Large intestine (tissue), 3 donors: ENCODE data around the gene ZNRF3. TPM values are rescaled to one million over a fixed set of nuclear protein-coding genes. Genes with fewer than 3 reads are reported as not detected.
A peak's percentile ranks its signal among the peaks of the same experiment; 100 is the strongest.
"Not testable (repeated sequence)": the region's sequence is repeated elsewhere in the genome, so short reads cannot be mapped to it uniquely, and the experiment has no call there.

Experiments
- DNase-seq, 2 donors: peaks; one replicate each; pipeline versions ENCODE4 v3.0.0 to v3.0.0-alpha.2; 2013
- H3K27ac ChIP-seq: one replicate; pipeline ENCODE4 v1.5.1; 2013; ENCODE audit warnings: low read length
- H3K27me3 ChIP-seq: 2 replicates; pipeline ENCODE4 v1.6.1; 2013; ENCODE audit warnings: low read length; ENCODE audit not compliant: control insufficient read depth, insufficient read depth
- H3K36me3 ChIP-seq: 2 replicates; pipeline ENCODE4 v1.6.1; 2013; ENCODE audit warnings: low read length; ENCODE audit not compliant: control insufficient read depth, insufficient read depth
- H3K4me1 ChIP-seq: one replicate; pipeline ENCODE4 v1.6.1; 2013; ENCODE audit warnings: low read length; ENCODE audit not compliant: control insufficient read depth, insufficient read depth
- H3K4me3 ChIP-seq: one replicate; pipeline ENCODE4 v1.5.1; 2013; ENCODE audit warnings: low read length
- H3K9me3 ChIP-seq: one replicate; pipeline ENCODE4 v1.6.1; 2013; ENCODE audit warnings: mild to moderate bottlenecking, low read depth, low read length, moderate library complexity; ENCODE audit not compliant: control insufficient read depth
- WGBS: methylation state at CpG from one replicate; pipeline ENCODE4 v1.1.5; 2013; ENCODE audit warnings: low lambda C conversion rate; ENCODE audit not compliant: insufficient coverage; 5-methylcytosine and 5-hydroxymethylcytosine counted together
- polyA plus RNA-seq: library from polyadenylated mRNA; unstranded; fragments of 120-200 nt; gene quantifications from one replicate; pipeline ENCODE4 v1.2.1, GENCODE V29; 2013

ZNRF3 gene
- polyA plus RNA-seq, 1 donor, result 8.2 TPM

DNA sequence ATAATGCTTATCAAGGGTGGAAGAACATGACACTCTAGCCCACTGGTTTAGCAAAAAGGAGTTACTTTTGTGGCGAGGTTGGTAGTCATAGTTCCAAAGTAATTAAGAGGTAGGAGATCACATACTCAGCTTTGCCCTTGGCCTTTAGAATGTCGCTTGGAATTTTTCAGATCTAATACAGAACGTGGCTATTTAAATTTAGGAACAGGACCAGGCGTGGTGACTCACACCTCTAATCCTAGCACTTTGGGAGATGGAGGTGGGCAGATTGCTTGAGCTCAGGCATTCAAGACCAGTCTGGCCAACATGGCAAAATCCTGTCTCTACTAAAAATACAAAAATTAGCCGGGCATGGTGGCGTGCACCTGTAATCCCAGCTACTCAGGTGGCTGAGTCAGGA, 26.1 kb upstream of the ZNRF3 start:
- H3K36me3 ChIP-seq, result no peaks in the 10 kb centered on the region
- no CpG with 5 or more reads among the region's 6 CpGs for WGBS
- DNase-seq, result no peak

DNA sequence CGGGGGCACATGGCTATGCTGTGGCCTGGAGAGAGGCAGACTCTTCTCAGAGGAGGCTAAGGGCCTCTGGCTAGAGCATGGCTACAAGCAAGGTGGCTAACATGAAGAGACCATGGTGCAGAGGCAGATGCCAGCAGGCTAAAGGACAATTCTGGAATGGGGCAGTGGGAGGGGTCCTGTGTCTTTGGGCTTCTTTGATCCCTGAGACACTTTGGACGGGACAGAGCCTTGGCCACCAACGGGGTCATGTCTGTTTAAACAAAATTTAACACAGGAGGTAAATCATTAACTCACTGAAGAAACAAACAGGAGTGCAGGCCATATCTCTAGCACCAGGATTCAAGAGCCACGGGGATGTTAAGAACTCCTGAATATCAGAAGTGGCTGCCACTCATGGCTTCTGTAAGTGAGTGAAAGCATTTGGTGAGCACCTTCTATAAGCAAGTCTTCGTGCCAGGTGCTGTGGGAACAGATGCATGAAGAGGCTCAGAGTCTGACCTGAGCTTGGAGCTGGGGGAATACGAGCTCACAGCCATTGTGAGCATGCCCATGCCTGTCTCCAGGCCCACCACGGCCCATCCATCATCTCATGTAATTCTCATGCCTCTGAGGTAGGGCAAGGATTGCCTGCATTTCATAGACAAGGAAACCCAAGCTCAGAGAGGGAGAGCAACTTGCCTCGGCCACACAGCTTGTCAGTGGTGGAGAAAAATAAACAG, 18.3 kb upstream of the ZNRF3 start:
- peak in 1 of 2 donors; percentile 36 for DNase-seq
- H3K36me3 ChIP-seq, result no peaks in the 10 kb centered on the region

More for the DNA sequence above, 26.1 kb upstream of the ZNRF3 start:
- Histone ChIP-seq H3K4me3 (no peak overlapping the region), H3K27me3 (no peaks in the 10 kb centered on the region), H3K27ac (no peak overlapping the region), H3K9me3 (no peaks in the 10 kb centered on the region), H3K4me1 (no peaks in the 10 kb centered on the region)

DNA sequence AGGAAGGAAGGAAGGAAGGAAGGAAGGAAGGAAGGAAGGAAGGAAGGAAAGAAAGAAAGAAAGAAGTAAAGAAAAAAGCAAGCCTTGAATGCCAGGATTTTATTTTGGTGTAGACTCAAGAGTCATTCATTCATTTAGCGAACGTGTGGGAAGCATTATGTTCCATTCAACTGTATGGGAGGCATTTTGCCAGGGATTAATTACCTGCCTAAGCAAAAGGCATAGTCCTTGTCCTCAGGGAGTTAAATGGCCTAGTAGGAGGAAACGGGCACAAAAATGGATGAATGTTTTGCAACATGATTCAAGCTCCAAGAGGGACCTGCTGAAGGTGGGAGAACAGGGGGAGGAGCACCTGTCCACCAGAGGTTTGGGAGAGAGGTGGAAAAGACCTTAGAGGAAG, 16.2 kb upstream of the ZNRF3 start:
- Histone ChIP-seq H3K9me3 (no peaks in the 10 kb centered on the region), H3K4me3 (no peak overlapping the region), H3K36me3 (no peaks in the 10 kb centered on the region), H3K4me1 (peaks cover 10% of the 10 kb centered on the region), H3K27ac (no peak overlapping the region), H3K27me3 (no peaks in the 10 kb centered on the region)
- 80% methylated on average over 1 of the region's 3 CpGs for WGBS
- DNase-seq, result no peak

More for the DNA sequence above, 18.3 kb upstream of the ZNRF3 start:
- 20% methylated on average over 1 of the region's 8 CpGs for WGBS
- Histone ChIP-seq H3K4me1 (peaks cover 10% of the 10 kb centered on the region), H3K27ac (no peak overlapping the region), H3K27me3 (no peaks in the 10 kb centered on the region), H3K9me3 (no peaks in the 10 kb centered on the region), H3K4me3 (no peak overlapping the region)

DNA sequence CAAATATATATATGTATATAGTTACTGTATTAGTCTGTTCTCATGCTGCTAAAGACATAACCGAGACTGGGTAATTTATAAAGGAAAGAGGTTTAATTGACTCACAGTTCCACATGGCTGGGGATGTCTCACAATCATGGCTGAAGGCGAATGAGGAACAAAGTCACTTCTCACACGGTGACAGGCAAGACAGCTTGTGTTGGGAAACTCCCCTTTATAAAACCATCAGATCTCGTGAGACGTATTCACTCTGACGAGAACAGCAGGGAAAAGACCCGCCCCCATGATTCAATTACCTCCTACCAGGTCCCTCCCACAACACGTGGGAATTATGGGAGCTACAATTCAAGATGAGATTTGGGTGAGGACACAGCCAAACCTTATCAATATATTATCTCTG, 15.0 kb upstream of the ZNRF3 start:
- DNase-seq, H3K4me3 ChIP-seq, H3K9me3 ChIP-seq, H3K27me3 ChIP-seq, H3K36me3 ChIP-seq, H3K4me1 ChIP-seq, H3K27ac ChIP-seq: not testable (repeated sequence)
- WGBS, result no CpG with 5 or more reads among the region's 8 CpGs

DNA sequence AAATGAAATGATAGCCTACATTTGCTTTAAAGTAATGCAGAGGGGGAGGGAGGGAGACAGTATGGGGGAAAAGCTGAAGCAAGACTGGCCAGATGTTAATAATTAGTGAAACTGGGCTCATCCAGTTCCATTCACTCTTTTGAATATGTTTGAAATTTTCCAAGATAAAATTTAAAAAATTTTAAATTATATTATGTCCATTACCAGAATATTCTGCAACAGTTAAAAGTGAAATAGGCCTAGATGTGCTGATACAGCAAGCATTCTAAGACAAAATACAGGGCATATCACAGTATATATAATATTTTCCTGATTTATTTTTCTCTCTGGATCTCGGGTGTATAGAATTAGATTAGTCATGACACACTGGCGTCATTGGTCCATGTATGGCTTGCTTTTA, 13.6 kb upstream of the ZNRF3 start:
- WGBS, result 100% methylated on average over 1 of the region's 2 CpGs
- H3K4me3 ChIP-seq, result no peak overlapping the region

DNA sequence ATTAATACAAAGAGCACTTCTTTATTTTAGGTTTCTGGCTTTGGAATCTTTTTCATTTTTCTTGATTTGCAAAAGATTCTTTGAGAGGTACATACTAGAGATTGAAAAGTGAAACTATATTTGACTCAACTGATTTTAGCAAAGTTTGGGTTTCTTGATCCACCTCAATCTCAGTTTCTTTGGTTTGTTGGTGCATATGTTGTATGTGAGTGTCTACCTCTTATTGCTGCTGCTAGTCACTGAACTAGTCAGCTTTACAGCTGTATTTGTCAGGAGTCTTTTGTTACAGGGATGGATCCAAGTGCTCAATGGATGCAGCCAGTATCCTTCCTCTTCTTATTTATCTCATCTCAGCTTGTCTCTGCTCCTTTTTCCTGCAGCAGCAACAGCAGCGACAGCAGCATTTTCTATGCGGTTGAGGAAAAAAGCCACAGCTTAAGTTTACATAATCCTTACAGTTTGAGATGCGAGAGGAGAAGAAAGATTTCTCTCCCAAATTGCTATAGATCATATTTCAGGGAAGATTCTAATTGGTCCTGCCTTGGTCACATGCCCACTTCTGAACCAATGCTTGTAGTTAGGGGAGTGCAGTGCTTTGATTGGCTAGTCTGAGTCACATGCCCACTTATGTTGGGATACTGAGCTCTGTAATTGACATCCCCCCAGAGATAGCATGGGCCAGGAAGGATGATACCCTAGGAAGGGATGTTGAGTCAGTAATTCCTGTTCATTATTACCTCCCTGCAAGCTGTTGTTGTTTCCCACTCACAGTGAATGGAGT, 10.0 kb upstream of the ZNRF3 start:
- H3K36me3 ChIP-seq, result no peaks in the 10 kb centered on the region
- no peaks in the 10 kb centered on the region for H3K27me3 ChIP-seq
- H3K9me3 ChIP-seq, result no peaks in the 10 kb centered on the region
- no peak overlapping the region for H3K27ac ChIP-seq
- H3K4me1 ChIP-seq, result no peaks in the 10 kb centered on the region
- WGBS, result no CpG with 5 or more reads among the region's 3 CpGs
- no peak overlapping the region for H3K4me3 ChIP-seq
- no peak for DNase-seq

More for the DNA sequence above, 13.6 kb upstream of the ZNRF3 start:
- Histone ChIP-seq H3K4me1 (peaks cover 8% of the 10 kb centered on the region), H3K27ac (no peak overlapping the region), H3K36me3 (no peaks in the 10 kb centered on the region), H3K27me3 (no peaks in the 10 kb centered on the region), H3K9me3 (no peaks in the 10 kb centered on the region)
- no peak for DNase-seq

DNA sequence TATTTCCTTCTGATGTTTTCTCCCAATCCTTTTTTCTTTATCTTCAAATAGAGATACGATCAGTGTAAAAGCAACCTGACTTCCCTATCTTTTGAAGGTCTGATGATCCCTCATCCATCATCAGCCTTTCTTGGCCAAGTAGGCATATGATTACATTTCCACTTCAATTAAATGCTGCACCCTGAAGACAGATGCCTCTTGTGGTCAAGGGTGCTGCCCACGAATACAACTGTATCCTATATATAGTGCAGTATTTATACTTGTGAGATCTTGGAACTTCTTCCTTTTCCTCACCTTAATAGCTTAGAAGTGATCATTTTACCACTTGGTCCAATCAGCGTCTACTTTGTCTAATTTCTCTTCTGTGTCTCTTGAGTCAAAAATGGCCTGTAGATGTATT, 9.3 kb upstream of the ZNRF3 start:
- H3K36me3 ChIP-seq, result no peaks in the 10 kb centered on the region
- H3K27ac ChIP-seq, result no peak overlapping the region
- no peaks in the 10 kb centered on the region for H3K27me3 ChIP-seq
- no peak for DNase-seq
- H3K4me1 ChIP-seq, result no peaks in the 10 kb centered on the region
- H3K9me3 ChIP-seq, result no peaks in the 10 kb centered on the region
- no CpG with 5 or more reads among the region's 3 CpGs for WGBS
- H3K4me3 ChIP-seq, result no peak overlapping the region

DNA sequence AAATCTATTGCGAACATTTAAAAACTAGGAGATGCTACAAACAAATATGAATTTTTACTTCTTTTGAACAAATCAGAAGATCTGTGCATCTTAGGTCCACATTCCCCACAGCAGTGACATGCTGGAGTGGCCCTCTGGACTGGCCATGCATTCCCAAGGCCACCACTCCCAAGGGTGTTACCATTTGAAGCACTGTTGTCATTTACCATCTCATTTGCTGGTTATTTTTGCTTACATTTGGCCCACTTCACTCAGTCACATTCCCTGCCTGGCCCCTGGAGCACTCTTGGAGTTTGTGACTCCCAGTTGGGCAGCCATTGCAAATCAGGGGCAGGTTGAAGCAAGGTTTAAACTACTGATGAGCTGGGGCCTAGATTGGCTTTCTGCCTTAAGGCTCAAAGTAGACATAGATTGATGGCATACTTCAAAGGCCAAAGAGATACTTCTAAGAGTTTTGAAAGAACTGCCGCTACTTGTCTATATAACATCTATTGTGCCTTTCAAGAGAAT, 8.5 kb upstream of the ZNRF3 start:
- H3K36me3 ChIP-seq, result no peaks in the 10 kb centered on the region
- no peak for DNase-seq
- no peaks in the 10 kb centered on the region for H3K9me3 ChIP-seq
- no peak overlapping the region for H3K4me3 ChIP-seq
- no peaks in the 10 kb centered on the region for H3K27me3 ChIP-seq
- no peak overlapping the region for H3K27ac ChIP-seq
- no CpG with 5 or more reads among the region's 2 CpGs for WGBS
- H3K4me1 ChIP-seq, result no peaks in the 10 kb centered on the region

DNA sequence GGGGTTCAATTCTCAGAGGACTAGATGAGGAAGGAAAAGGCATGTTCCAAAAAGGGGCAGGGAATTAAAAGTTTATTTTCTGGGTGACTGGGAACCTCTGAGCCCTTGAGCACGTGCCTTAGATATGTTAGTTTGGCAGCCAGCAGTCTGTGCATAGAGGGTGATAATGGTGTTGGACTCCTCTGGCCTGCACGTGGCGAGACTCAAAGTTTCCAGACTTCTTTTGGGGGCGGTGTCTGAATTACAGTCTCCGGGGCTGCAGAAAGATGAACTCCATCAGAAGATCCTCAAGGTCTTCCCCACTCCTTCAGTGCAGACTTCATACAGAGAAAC, 861 bp upstream of the ZNRF3 start:
- Histone ChIP-seq H3K36me3 (no peaks in the 10 kb centered on the region), H3K27me3 (no peaks in the 10 kb centered on the region), H3K4me3 (peak overlapping the region; percentile 73), H3K27ac (peak overlapping the region; percentile 32), H3K4me1 (peaks cover 27% of the 10 kb centered on the region), H3K9me3 (no peaks in the 10 kb centered on the region)
- 17% methylated on average over 1 of the region's 5 CpGs for WGBS
- no peak for DNase-seq

DNA sequence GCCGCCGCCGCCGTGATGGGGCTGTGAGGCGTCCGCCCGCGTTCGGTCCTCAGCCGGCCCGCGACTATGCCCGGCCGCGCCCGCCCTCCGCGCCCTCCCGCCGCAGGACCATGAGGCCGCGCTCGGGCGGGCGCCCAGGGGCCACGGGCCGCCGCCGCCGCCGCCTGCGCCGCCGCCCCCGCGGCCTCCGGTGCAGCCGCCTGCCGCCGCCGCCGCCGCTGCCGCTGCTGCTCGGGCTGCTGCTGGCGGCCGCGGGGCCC, 215 bp downstream of the ZNRF3 start:
- no CpG with 5 or more reads among the region's 48 CpGs for WGBS

More for the DNA sequence above, 215 bp downstream of the ZNRF3 start:
- Histone ChIP-seq H3K4me3 (peak overlapping the region; percentile 23), H3K36me3 (no peaks in the 10 kb centered on the region), H3K4me1 (peaks cover 27% of the 10 kb centered on the region), H3K27me3 (no peaks in the 10 kb centered on the region), H3K9me3 (no peaks in the 10 kb centered on the region), H3K27ac (no peak overlapping the region)
- no peak for DNase-seq
